HG03575 (cell line): ENCODE data around the gene LCP2.

ENCODE experiments used
- ATAC-seq: cut with Tn5 transposase; IDR thresholded peaks from one replicate; pipeline ENCODE4 v1.9.1; 2021; ENCODE audit not compliant: unreplicated experiment, insufficient number of reproducible peaks, low FRiP score; ENCODE audit errors: extremely low read depth

The LCP2 gene

DNA sequence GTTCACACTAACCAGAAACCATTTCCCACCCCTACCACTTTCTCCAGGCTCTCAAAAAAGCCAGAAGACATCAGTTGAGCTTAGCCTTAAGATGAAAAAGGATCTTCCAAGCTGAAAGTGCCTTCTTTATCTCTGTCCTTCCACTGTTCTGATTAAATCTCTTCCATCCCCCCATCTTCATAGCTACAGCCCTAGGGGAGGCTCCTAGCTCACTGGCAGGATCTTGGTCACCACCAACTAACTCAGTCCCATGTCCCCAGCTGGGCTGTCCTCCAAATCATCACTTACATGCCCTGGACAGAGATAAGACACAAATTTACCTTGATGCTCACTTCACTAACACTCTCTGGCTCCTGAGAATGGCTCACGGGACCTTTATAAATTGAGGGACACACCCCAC lies 14.3 kb downstream of the LCP2 start:
- no peak for ATAC-seq

DNA sequence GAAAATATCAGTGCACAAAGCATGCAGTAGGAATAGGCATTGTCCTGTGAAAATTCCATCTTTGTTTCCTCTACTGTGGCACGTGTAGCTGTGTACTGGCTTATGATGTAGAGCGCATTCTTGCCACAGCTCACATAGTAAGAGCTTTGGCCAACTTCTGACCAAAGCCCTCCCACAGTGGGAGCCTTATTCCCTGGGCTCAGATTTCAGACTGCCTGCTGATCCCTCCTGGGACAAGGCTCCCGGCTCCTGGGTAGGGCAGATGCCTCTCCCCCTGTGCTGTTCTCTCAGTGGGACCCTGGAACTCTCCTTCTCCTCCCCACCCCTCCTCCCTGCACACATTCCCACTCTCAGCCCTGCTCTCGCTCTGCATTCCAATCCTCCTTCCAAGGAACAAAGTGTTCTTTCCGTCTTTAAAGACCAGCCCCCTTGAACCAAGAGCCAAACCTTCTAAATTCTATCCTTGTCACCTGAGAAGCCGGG lies 17.5 kb downstream of the LCP2 start:
- ATAC-seq = no peak

DNA sequence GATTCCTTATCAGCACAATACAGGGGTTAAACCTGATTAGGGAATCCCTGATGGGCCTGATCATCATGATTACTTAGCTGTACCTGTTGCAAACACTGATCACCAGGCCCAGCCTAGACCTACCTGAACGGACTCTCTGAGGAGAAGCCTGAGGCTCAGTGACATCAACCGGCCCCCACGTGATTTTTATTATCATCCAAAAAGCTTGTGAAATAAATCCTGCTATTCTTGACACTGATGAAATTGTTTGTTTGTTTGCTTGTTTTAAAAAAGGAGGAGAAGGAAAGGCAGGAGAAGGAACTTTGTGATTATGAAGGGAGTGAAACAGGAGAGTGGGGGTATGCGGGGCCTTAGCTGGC lies 18.1 kb downstream of the LCP2 start:
- ATAC-seq = no peak

DNA sequence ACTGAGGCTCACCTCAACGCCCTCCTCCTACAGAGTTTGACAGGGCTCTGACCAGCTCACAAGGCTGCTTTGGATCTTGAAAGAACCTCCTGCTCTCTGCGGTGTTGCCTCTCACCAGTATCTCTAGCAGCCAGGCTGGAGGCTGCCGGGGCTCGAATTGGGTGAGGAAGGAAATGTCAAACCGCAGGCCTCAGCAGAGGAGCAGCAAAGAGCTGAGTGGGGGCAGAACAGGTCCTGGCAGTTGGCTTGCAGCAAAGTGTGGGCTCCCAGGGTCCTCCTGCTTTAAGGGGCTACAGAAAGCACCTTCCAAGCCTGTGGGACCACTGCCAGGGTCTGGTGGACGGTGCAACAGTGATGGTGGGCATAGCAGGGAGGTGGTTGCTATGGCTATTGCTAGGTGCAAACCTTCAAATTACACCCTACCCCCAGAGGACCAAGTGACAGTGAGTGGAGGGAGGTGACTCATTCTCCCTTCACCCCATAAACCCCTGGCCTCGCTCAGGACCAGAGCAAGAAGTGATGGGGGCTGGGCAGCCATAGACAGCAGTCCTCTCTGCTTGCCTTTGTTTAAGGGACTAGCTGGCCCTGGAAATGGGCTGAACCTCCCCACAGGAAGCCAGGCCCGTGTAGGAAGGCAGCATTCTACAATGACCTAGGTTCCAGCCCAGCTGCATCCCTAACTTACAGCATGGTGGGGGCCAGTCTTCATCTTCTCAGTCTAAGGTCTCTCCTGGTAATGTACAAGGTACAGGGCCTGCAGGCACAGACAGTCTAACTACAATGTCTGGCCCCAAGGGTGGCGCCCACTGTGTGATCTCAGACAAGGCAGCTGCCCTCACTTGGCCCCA lies 18.7 kb downstream of the LCP2 start:
- ATAC-seq = peak; percentile 91

DNA sequence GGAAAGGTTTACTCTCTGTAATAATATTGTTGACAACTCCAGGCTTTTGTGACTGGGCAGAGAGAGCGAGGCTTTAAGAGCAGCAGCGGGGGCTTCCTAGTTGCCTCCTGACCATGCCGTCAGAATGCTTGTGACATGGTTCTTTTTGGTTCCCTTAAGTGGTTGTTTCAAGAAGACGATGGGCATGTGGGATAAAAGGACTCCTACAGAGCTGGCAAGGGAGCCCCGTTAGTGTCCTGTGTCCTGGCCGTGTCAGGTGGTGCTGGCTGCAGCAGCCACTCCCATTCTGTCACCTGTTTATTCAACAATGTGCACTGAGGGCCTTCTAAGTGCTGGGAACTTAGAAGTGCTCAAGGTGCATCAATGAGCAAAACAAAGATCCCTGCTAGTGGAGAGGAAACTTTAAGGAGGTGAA lies 19.7 kb downstream of the LCP2 start:
- no peak for ATAC-seq

DNA sequence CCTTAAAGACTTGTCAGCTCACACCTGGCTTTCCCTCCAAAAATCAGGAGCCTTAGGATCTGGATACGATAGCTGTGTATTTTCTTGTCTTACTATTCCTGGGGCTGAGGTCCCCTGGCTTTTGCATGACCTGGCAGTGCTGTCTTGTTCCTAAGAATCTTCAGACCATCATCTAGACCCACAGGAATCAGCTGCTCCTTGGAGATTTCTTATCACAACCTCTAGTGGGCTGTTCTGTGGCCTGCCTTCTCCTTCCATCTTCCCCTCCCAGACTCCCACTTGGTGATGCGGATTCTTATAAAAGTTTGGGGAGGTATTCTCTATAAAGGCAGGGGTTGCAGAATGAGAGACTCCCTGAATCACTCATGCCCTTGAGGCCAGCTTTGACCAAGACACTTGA lies 21.4 kb downstream of the LCP2 start:
- ATAC-seq = no peak

DNA sequence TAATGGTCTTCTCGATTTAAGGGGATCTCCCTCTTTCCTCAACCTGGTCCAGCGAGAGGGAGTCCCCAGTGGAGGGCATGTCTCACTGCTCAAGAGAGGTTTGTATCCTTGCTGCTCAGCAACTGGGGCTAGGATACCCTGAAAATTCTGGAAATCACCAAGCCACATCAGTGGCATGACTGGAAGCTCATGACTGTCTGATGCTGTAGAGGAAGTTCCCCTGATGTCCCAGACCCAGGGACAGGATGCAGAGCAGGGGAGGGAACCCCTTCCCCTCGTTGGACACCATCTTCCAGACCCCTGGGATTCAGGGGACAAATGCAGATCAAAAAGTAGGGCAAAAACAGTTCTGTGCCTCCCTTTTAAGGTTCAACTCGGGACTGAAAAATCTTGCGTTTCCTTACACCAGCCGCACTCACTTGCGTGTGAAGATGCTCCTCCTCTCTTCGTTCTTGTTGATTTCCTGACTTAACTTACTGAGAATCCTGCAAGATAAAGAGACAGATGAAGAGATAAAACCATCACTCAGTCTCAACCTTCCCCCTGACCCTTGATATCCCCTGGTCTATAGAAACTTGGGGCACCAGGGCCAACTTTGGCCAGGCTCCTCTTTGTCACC lies 22.1 kb downstream of the LCP2 start:
- ATAC-seq = no peak

DNA sequence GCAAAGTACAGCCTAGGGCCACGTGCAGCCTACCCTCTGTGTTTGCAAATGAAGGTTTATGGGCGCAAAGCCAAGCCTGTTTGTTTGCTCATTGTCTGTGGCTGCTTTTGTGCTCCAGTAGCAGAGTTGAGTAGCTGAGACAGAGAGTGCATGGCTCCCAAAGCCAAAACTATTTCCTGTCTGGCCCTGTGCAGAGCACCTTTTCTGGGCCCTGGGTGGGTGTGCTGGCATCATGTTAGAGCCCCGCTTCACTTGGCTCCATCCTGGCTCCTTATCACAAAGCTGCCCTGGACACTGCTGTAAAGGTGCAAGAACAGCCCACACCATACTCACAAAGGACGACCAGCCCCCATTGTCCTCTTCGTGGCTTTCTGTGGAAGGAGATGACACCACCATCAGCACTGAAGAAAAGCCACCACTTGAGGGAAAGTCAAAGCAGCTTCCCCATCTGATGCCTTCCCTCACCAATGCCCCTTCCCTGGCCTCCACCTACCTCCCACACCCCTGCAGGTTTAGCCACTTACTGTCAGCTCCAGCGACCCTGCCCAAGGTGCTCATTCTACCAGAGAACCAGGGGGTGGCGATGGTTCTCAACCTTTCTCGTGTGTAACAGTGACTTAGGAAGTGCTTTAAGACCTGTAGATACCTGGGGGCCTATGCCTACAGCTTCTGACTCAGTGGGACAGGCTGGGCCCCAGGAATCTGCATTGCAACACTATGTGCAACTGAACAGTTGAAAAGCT lies 23.4 kb downstream of the LCP2 start:
- no peak for ATAC-seq

DNA sequence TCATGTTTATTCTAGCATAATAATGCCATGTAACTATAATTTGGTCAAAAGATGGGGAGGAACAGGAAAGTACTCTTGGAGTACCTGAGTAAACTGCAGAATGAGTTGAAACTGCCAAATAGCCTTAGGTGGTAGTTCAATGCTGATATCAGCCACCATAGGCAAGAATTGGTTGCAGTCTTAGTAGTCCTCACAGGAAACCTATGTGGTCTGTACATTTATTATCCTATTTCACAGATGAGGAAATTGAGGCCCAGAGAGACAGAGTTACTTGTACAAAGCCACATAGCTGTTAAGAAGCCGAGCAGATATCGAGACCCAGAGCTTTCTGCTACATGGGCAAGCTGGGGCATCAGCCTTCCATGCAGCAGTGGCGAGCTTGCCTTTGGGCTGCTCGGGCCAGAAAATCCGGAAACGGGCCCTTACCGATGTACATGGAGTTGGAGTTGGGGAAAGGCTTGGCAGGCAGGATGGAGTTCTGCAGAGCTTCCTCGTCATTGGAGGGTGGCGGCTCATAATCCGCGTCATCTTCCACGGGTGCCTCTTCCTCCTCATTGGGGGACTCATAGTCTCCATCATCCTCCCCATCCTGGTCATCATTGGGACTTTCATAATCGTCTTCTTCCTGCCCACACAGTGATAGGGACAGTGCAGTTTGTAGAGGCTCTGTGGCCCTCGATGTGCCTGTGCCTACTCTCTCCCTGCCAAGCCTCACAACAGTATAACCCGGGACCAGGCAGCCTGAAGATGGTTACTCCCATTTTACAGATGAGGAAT lies 27.1 kb downstream of the LCP2 start:
- ATAC-seq = no peak

DNA sequence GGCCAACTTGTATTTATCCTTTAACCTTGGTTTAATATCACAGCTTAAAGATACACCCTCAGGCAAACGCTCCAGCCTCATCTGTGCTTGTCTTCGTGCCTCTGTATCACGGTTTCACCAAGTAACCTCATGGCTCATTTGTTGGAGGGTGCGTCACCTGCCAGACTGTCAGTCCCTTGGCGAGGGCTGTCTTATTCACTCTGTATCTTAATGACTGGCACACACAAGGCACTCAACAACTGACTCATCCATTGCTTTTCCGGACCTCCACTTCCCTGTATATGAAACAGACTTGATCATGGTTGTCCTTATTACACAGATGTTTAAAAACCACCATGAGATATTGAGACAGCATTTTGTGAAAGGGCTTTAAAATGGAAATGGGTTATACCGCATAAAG lies 28.0 kb downstream of the LCP2 start:
- no peak for ATAC-seq

DNA sequence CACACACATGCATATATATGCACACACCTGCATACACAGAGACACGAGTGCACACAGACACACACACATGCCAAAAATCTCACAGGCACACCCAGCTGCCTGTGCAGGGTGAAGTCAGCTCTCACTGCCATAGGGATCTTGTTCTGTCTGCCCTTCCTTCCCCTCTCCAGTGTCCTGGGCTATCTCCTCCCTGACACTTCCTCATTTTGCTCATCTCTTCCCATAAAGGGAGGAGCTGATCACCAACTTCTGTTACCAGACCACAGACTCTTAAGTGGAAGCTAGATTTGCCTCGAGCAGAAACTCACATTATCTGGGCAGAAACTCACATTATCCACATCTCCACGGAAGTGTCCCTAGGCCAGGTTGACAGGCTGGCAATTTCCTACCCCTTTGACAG lies 28.7 kb downstream of the LCP2 start:
- ATAC-seq = no peak

DNA sequence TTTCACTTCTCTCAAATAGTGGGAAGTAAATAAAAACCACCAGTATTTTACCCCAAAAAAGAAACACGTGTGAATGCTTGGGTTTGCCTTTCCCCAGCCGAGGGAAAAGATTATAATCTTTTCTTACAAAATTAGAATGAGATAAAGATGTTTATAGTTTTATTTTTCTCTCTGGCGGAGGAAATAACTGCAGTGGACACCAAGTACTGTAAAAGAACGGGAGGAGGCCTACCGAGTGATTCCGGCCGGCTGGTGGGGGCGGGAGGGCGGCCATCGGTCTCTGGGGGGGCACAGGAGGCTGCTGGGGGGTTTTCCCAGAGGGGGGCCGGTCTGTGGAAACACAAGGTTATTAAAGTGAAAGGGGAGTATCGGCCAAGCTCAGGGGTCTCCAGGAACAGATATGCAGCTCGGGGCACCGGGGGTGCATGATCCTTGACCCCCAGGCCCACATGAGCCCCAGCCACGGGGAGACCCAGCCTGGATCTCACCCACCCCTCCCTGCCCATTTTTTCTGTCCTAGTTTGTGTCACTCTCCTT lies 29.4 kb downstream of the LCP2 start:
- ATAC-seq = no peak

DNA sequence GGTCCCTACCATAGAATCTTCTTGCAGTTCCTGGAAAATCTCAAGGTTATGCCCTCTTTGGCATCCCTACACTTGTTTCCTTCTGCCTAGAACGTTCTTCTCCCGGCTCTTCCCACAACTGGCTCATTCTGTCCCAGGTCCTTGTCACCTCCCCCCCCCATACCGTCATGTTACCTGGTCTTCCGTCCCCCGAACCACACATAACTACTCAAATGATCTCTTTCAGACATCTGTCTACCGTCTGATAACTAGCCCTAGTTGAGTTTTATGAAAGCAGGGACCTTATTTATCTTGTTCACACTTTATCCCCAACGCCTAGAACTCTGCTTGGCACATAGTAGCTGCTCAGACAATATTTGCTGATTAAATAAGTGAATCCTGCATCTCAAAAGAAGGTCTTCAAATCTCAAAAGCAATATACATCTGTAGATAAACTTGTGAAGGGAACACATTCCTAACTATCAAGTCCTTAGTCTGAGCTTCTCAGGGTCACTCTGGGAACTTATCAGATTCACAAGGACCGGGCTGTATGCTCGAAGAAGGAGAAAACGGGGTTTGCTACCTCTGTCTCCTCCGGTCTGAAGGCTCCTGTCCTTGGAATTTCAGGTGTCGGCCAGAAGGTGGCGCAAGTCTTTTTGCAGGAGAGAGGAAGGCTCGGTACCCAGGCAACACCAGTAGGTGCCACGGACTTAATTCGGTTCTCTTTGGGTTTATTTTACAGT lies 30.0 kb downstream of the LCP2 start:
- ATAC-seq = no peak

DNA sequence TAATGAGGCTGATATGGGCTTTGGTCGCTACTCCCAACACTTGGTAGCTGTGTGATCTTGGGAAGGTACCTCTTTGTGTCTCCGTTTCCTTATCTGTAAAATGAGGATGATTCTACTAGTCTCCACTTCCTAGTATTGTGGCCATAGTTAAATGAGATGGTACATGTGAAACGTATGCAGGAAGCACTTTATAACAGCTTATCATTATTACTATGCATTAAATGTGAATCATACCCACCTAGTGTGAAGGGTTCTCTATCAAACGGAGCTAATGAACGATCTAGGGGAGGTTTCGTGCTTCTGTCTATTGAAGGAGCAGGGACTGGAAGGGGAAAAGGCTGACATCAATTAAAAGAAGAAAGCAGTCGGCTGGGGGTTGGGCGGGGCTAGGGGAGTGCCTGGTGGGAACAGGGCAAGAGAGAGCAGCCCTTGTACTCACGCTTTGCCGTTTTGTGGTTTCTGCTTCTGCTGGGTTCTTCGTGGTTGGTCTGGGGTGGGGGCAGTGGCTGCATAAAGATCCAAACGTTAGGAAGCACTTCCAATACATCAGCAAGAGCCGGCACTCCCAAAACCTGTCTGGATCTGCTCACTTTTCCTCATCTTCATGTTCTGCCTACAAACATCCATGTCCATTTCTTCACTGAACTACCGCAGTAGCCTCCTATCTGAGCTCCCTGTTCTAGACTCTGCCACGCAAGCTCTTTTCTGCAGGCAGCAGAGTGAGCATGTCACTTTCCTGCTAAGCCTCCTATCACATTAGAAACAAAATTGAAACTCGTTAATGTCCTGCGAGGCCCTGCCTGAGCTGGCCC lies 30.8 kb downstream of the LCP2 start:
- no peak for ATAC-seq

DNA sequence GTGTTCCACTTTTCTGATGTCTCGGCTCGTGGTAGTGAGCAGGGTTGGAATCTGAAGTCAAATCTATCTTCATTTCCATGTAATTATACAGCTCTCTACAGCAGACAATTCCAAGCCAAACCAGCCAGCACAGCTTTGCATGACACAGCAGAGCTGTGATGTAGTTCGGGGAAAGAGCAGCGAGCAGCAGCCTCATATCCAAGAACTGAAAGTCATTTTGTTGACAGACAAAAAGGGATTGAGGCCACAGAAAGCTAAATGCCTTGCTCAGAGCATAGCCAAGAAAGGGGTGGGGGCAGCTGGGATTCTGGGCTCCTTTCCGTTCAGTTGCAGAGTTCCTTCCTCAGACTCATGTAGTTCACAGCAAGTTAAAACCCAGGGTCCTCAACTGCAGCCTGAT lies 32.1 kb downstream of the LCP2 start:
- ATAC-seq = no peak

DNA sequence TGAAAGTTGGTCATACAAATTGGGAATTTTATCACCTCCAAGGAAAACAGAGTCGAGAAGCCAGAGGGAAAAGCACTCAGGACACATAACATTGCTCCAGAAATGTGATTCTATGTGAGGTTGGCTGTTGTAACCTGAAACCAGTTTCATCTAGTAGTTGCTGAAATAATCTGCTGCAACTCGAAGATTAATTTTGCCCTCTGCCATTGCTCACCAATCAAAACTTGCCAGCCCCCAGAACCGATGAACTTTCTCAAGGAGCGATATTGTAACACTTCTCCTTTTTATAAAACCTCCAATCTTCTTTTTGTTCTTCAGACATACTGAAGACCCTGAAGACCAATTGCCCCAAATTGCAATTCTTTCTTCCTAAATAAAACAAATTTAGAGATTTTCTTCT lies 33.7 kb downstream of the LCP2 start:
- no peak for ATAC-seq

DNA sequence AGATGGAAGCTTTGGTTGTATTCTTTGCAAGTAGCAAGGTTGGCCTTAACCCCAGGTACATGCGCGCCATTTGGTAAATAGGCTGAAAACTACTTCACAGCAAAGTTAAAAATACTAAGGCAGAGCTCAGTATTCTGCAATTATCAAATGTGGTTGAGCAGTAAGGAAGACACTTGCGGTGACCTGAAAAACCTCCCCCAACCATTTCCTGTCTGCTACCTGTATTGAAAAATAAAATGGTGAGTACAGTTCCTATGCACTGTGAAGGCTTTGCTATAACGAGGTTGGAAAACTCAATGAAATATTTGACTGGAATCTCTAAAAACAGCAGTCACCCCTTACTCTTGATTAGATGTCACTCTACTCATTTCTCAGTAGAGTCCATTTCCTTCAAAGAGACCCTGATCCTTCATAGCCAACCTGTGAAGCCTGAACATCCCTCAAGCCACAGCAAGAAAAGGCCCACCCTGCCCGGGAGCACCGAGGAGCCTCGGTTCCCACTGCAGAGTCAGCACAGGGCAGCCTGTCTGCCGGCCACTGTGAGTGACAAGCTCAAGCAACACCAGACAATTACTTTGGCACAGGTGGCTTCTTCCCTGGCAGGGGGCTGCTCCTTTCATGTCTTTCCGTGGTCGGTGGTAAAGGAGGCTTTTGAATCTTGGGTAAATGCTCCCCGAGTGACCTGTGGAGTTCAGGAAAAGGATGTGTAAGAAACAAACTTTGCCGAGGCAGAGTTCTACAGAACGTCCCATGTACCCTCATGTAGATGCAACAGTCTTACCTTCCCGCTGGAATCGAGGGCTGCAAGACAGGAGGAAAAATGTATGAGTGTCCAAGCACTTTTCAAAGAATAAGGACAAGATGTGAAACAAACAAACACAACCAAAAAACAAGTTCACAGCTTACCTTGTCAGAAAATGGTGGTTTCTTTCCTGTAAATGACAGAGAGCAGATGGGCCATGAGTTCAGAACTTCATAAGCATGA lies 35.2 kb downstream of the LCP2 start:
- no peak for ATAC-seq
